Esophagus squamous epithelium (tissue), 4 donors: ENCODE measurements around the gene IL19.

Experiments used
- POLR2A ChIP-seq, 4 donors: fragments of 450-650 bp; IDR thresholded peaks; one replicate each; pipeline ENCODE4 v1.6.1; 2017; ENCODE audit warnings: antibody characterized with exemption in 4 of 4, mild to moderate bottlenecking in 4 of 4, moderate library complexity in 3 of 4
- TF ChIP-seq, protein P1 (sequence below), 6 experiments: fragments of 450-650 bp in 4 of 6; fragments of 200-600 bp in 2 of 6; sonication (generic) in 2 of 6; IDR thresholded peaks; one replicate each; pipeline ENCODE4 v1.5.1; 2016 to 2019; ENCODE audit warnings: antibody characterized with exemption in 6 of 6, mild to moderate bottlenecking in 4 of 6, moderate library complexity in 4 of 6

DNA sequence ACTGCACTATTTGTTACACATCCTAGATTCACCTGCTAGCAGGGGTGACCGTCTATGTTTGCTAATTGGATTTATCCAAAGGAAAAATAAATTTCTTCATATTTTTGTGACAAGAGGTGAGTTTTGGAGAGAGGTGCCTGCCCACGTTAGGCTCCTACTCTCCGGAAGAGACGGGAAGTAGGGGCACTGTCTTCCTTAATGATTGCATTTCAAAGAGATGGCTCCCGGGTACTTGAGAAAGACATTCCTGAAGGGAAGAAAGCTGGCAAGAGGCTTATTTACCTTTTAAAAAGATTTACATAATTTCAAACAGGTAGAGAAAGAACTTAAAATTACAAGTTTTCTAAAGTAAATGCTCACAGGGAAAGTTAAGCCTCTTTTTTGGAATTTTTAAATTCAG lies 18.7 kb upstream of the IL19 start:
- TF ChIP-seq, protein P1, sequence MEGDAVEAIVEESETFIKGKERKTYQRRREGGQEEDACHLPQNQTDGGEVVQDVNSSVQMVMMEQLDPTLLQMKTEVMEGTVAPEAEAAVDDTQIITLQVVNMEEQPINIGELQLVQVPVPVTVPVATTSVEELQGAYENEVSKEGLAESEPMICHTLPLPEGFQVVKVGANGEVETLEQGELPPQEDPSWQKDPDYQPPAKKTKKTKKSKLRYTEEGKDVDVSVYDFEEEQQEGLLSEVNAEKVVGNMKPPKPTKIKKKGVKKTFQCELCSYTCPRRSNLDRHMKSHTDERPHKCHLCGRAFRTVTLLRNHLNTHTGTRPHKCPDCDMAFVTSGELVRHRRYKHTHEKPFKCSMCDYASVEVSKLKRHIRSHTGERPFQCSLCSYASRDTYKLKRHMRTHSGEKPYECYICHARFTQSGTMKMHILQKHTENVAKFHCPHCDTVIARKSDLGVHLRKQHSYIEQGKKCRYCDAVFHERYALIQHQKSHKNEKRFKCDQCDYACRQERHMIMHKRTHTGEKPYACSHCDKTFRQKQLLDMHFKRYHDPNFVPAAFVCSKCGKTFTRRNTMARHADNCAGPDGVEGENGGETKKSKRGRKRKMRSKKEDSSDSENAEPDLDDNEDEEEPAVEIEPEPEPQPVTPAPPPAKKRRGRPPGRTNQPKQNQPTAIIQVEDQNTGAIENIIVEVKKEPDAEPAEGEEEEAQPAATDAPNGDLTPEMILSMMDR (IDR thresholded peaks at IDR 0.05) = no peak
- TF ChIP-seq POLR2A (IDR thresholded peaks at IDR 0.05) = no peak
